Measurements from ENCODE around the gene DDX19B.
A peak's percentile ranks its signal among the peaks of the same experiment; 100 is the strongest.

The DDX19B gene

DNA sequence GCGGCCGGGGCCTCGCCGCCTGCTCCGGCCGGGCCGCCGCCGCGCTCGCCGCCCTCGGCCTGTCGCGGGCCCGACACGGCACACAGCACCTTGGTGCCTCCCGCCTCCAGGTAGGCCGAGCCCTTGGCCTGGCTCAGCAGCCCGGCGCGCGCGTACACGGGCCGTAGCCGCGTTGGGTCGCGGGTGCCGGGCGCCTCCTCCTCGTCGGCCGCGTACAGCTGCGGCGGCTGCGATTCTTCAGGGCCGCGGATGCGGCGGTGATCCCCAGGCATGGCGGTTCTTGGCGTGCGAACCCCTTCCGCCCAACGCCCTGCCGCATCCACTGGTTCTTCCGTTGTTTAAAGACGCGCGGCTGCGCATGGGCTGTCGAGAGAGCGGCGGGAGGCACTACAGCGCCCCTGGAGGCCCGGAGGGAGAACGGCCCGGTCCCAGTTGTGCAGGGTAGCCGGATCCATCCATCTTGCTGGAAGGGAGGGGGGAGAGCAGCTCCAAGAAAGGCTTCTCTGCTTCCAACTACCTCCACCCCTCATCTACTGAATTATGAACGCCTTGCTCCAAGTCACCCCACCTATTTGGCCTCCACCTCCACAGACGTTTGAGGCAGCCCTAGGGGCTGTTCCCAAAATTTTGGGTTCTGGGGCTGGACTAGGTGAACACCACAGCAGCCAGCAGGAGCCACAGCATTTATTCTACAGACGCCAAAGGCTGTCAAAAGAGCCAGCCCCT lies 47.2 kb upstream of the DDX19B start, which contains the start of gene EXOSC6 (continued):
- TF ChIP-seq, protein P1, sequence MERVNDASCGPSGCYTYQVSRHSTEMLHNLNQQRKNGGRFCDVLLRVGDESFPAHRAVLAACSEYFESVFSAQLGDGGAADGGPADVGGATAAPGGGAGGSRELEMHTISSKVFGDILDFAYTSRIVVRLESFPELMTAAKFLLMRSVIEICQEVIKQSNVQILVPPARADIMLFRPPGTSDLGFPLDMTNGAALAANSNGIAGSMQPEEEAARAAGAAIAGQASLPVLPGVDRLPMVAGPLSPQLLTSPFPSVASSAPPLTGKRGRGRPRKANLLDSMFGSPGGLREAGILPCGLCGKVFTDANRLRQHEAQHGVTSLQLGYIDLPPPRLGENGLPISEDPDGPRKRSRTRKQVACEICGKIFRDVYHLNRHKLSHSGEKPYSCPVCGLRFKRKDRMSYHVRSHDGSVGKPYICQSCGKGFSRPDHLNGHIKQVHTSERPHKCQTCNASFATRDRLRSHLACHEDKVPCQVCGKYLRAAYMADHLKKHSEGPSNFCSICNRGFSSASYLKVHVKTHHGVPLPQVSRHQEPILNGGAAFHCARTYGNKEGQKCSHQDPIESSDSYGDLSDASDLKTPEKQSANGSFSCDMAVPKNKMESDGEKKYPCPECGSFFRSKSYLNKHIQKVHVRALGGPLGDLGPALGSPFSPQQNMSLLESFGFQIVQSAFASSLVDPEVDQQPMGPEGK (tag by site-specific recombination; IDR thresholded peaks at IDR 0.05) = no peak; the same call in none of the 2 replicates
- TF ChIP-seq ZNF654 (tag by site-specific recombination; IDR thresholded peaks at IDR 0.05; ENCODE audit: low read depth) = no peak
- peak; percentile 98 for TF ChIP-seq ZNF837 (tag by site-specific recombination; IDR thresholded peaks at IDR 0.05)
- no peak for TF ChIP-seq GLIS1 (tag by site-specific recombination; IDR thresholded peaks at IDR 0.05)
- no peak for TF ChIP-seq ZNF433 (tag by site-specific recombination; IDR thresholded peaks at IDR 0.05; ENCODE audit: low read depth)
- no peak for TF ChIP-seq ZNF548 (tag by site-specific recombination; IDR thresholded peaks at IDR 0.05)
- peak; percentile 32; the same call in 1 of the 2 replicates for TF ChIP-seq ZNF341 (tag by site-specific recombination; IDR thresholded peaks at IDR 0.05; ENCODE audit: low read depth)
- peak; percentile 32; the same call in 1 of the 2 replicates for TF ChIP-seq KLF9 (tag by site-specific recombination; IDR thresholded peaks at IDR 0.05; ENCODE audit: low read depth)
- TF ChIP-seq ZNF558 (tag by site-specific recombination; IDR thresholded peaks at IDR 0.05) = no peak
- TF ChIP-seq, protein P2, sequence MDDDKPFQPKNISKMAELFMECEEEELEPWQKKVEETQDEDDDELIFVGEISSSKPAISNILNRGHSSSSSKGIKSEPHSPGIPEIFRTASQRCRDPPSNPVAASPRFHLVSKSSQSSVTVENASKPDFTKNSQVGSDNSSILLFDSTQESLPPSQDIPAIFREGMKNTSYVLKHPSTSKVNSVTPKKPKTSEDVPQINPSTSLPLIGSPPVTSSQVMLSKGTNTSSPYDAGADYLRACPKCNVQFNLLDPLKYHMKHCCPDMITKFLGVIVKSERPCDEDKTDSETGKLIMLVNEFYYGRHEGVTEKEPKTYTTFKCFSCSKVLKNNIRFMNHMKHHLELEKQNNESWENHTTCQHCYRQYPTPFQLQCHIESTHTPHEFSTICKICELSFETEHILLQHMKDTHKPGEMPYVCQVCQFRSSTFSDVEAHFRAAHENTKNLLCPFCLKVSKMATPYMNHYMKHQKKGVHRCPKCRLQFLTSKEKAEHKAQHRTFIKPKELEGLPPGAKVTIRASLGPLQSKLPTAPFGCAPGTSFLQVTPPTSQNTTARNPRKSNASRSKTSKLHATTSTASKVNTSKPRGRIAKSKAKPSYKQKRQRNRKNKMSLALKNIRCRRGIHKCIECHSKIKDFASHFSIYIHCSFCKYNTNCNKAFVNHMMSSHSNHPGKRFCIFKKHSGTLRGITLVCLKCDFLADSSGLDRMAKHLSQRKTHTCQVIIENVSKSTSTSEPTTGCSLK (tag by site-specific recombination; IDR thresholded peaks at IDR 0.05) = no peak
- 0 out of 2 replicates have a peak, but pooled peaks have one; percentile 41 for TF ChIP-seq GLI4 (tag by site-specific recombination; IDR thresholded peaks at IDR 0.05)
- TF ChIP-seq ZNF530 (tag by site-specific recombination; IDR thresholded peaks at IDR 0.05; ENCODE audit: low read depth) = no peak
- TF ChIP-seq ZNF561 (tag by site-specific recombination; IDR thresholded peaks at IDR 0.05; ENCODE audit: borderline replicate concordance) = peak; percentile 87
- TF ChIP-seq ZNF174 (tag by site-specific recombination; IDR thresholded peaks at IDR 0.05) = no peak
- peak; percentile 69 for TF ChIP-seq ZNF843 (tag by site-specific recombination; IDR thresholded peaks at IDR 0.05)
- TF ChIP-seq ZNF138 (tag by site-specific recombination; IDR thresholded peaks at IDR 0.05; ENCODE audit: borderline replicate concordance) = no peak
- no peak for TF ChIP-seq ZFP3 (tag by site-specific recombination; IDR thresholded peaks at IDR 0.05; ENCODE audit: low read depth)
- TF ChIP-seq SP7 (tag by site-specific recombination; IDR thresholded peaks at IDR 0.05) = peak; percentile 76
- TF ChIP-seq ZNF2 (tag by site-specific recombination; IDR thresholded peaks at IDR 0.05) = peak; percentile 82
- TF ChIP-seq ZNF391 (tag by site-specific recombination; IDR thresholded peaks at IDR 0.05; ENCODE audit: borderline replicate concordance, low read depth) = no peak
- TF ChIP-seq ZNF626 (tag by site-specific recombination; IDR thresholded peaks at IDR 0.05) = no peak
- no peak for TF ChIP-seq ZNF596 (tag by site-specific recombination; IDR thresholded peaks at IDR 0.05)
- TF ChIP-seq HOXA7 (CRISPR knock-in tag; IDR thresholded peaks at IDR 0.05; ENCODE audit: borderline replicate concordance) = no peak
- TF ChIP-seq ZNF48 (tag by site-specific recombination; IDR thresholded peaks at IDR 0.05) = no peak
- TF ChIP-seq ZSCAN30 (tag by site-specific recombination; IDR thresholded peaks at IDR 0.05) = peak; percentile 80
- no peak for TF ChIP-seq ZNF416 (tag by site-specific recombination; IDR thresholded peaks at IDR 0.05)
- TF ChIP-seq ZNF677 (tag by site-specific recombination; IDR thresholded peaks at IDR 0.05) = no peak
- TF ChIP-seq ZNF629 (tag by site-specific recombination; IDR thresholded peaks at IDR 0.05) = peak; percentile 48
- no peak for TF ChIP-seq BCL11A (tag by site-specific recombination; IDR thresholded peaks at IDR 0.05; ENCODE audit: low read depth)
- TF ChIP-seq SP3 (tag by site-specific recombination; IDR thresholded peaks at IDR 0.05) = peak; percentile 32; the same call in 1 of the 2 replicates
- TF ChIP-seq ZNF549 (tag by site-specific recombination; IDR thresholded peaks at IDR 0.05) = peak; percentile 64; the same call in 1 of the 2 replicates
- no peak; the same call in 1 of the 2 replicates for TF ChIP-seq YY1 (tag by site-specific recombination; IDR thresholded peaks at IDR 0.05)
- TF ChIP-seq, protein P3, sequence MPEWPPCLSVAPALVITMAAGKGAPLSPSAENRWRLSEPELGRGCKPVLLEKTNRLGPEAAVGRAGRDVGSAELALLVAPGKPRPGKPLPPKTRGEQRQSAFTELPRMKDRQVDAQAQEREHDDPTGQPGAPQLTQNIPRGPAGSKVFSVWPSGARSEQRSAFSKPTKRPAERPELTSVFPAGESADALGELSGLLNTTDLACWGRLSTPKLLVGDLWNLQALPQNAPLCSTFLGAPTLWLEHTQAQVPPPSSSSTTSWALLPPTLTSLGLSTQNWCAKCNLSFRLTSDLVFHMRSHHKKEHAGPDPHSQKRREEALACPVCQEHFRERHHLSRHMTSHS (tag by site-specific recombination; IDR thresholded peaks at IDR 0.05) = no peak
- peak; percentile 77 for TF ChIP-seq ZBTB20 (tag by site-specific recombination; IDR thresholded peaks at IDR 0.05)
- peak; percentile 94 for TF ChIP-seq REPIN1 (tag by site-specific recombination; IDR thresholded peaks at IDR 0.05; ENCODE audit: low read depth)
- TF ChIP-seq, protein P4, sequence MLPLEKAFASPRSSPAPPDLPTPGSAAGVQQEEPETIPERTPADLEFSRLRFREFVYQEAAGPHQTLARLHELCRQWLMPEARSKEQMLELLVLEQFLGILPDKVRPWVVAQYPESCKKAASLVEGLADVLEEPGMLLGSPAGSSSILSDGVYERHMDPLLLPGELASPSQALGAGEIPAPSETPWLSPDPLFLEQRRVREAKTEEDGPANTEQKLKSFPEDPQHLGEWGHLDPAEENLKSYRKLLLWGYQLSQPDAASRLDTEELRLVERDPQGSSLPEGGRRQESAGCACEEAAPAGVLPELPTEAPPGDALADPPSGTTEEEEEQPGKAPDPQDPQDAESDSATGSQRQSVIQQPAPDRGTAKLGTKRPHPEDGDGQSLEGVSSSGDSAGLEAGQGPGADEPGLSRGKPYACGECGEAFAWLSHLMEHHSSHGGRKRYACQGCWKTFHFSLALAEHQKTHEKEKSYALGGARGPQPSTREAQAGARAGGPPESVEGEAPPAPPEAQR (tag by site-specific recombination; IDR thresholded peaks at IDR 0.05) = no peak; the same call in 1 of the 2 replicates

Data from HEK293 (cell line).